Gastrocnemius medialis (tissue), 4 donors: ENCODE data around the gene NAA60.

Experiments
- POLR2A ChIP-seq, 2 donors: fragments of 450-650 bp; IDR thresholded peaks; one replicate each; pipeline ENCODE4 v1.6.1; 2017; ENCODE audit warnings: antibody characterized with exemption in 2 of 2, mild to moderate bottlenecking in 2 of 2, moderate library complexity in 2 of 2
- TF ChIP-seq, protein P1 (sequence below), 5 experiments: fragments of 450-650 bp in 3 of 5; fragments of 200-600 bp in 2 of 5; sonication (generic) in 2 of 5; IDR thresholded peaks in 4 of 5; conservative IDR thresholded peaks in 1 of 5; 1 replicate in 4 of 5; 2 replicates in 1 of 5; pipeline ENCODE4 v1.5.1; 2016 to 2019; ENCODE audit warnings: antibody characterized with exemption in 5 of 5, mild to moderate bottlenecking in 3 of 5, moderate library complexity in 3 of 5

GRCh38 chr16:3467921-3468320 lies 24.4 kb downstream of the NAA60 start:
- TF ChIP-seq, protein P1, sequence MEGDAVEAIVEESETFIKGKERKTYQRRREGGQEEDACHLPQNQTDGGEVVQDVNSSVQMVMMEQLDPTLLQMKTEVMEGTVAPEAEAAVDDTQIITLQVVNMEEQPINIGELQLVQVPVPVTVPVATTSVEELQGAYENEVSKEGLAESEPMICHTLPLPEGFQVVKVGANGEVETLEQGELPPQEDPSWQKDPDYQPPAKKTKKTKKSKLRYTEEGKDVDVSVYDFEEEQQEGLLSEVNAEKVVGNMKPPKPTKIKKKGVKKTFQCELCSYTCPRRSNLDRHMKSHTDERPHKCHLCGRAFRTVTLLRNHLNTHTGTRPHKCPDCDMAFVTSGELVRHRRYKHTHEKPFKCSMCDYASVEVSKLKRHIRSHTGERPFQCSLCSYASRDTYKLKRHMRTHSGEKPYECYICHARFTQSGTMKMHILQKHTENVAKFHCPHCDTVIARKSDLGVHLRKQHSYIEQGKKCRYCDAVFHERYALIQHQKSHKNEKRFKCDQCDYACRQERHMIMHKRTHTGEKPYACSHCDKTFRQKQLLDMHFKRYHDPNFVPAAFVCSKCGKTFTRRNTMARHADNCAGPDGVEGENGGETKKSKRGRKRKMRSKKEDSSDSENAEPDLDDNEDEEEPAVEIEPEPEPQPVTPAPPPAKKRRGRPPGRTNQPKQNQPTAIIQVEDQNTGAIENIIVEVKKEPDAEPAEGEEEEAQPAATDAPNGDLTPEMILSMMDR (IDR thresholded peaks at IDR 0.05 in 4 of 5, conservative IDR thresholded peaks at IDR 0.05 in 1 of 5) = no peak
- TF ChIP-seq POLR2A (IDR thresholded peaks at IDR 0.05) = no peak
